ENCODE measurements around the gene CCDC159.
"Not testable (repeated sequence)": the region's sequence is repeated elsewhere in the genome, so short reads cannot be mapped to it uniquely, and the experiment has no call there.

The CCDC159 gene

DNA sequence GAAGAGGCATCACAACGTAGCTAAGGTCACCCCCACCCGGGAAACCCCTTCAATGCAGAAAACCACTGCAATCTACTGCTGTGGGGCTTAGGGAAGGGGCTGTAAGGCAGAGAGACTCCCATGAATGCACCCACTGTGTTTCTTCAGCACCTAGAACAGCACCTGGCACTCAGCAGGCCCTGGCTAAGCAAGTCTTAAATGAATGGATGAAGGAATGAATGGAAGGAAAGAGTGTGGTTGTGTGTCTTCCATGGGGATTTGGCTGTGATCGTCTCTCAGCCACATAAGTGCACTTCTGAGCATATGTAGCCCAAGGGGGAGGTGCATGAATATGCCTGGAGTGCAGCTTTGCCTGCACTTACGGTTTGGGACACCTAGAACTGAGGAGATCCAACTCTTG lies 2.9 kb downstream of the CCDC159 start:
- in situ Hi-C loops (cut with MboI; ENCODE audit: low sequenced_read_pairs, unreplicated experiment): no loop called here
- TF ChIP-seq, protein P1, sequence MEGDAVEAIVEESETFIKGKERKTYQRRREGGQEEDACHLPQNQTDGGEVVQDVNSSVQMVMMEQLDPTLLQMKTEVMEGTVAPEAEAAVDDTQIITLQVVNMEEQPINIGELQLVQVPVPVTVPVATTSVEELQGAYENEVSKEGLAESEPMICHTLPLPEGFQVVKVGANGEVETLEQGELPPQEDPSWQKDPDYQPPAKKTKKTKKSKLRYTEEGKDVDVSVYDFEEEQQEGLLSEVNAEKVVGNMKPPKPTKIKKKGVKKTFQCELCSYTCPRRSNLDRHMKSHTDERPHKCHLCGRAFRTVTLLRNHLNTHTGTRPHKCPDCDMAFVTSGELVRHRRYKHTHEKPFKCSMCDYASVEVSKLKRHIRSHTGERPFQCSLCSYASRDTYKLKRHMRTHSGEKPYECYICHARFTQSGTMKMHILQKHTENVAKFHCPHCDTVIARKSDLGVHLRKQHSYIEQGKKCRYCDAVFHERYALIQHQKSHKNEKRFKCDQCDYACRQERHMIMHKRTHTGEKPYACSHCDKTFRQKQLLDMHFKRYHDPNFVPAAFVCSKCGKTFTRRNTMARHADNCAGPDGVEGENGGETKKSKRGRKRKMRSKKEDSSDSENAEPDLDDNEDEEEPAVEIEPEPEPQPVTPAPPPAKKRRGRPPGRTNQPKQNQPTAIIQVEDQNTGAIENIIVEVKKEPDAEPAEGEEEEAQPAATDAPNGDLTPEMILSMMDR (IDR thresholded peaks at IDR 0.05; ENCODE audit: borderline replicate concordance, control extremely low read depth, extremely low read depth, insufficient read depth, missing control alignments): no peak
- DNase-seq (ENCODE audit: low spot score): no peak

DNA sequence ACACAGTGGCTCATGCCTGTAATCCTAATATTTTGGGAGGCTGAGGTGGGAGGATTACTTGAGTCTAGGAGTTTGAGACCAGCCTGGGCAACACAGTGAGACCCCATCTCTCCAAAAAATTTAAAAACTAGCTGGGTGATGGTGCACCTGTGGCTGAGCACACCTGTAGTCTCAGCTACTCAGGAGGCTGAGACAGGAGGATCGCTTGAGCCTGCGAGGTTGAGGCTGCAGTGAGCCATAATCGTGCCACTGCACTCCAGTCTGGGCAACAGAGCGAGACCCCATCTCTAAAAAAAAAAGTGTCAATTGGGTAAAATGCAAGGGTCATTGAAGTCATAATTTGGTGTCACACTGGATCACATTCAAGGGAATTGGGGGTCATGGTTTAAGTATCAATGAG lies 7.8 kb downstream of the CCDC159 start:
- in situ Hi-C loops (cut with MboI; ENCODE audit: low sequenced_read_pairs, unreplicated experiment); DNase-seq (ENCODE audit: low spot score): not testable (repeated sequence)

DNA sequence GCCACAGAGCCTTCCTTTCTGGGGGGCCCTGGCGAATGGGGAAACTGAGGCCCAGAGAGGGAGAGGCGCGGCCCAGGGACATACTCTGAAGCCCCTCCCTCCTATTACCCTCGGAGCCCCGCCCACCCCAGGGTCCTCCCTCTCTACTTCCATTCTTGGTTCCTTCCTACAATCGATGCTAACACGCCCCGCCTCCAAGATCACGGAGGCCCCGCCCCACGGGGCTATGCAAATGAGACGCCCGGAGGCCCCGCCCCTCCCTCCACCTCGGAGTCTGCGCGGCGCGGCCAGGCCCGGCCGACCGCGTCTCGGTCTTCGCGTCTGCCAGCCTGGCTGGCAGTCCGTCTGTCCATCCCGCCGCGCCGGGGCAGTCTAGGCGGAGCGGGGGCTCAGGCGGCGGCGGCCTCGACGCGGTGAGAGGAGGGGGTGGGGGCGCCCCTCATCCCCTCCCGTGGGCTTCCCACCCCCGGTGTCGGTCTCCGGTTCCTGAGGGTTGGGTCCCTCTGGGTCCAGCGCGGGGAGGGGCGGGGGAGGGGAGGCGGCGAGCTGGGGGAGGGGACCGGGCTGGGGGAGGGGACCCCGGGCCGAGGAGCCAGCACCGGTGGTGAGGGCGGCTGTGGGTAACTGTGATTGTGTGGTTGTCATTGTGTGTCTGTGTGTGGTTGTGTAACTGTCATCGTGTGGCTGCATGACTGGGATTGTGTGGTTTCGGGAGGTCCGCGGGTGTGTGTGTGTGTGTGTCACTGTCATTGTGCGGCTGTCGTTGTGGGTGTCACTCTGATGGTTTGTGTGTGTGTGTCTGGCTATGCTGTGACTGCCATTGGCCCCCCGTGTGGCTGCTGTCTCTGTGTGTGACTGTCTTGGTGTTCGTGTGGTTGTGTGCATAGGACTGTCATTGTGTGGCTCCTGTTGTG lies 9.1 kb downstream of the CCDC159 start, which contains the start of gene PLPPR2:
Gene PLPPR2, plus strand, starts transcription at position 273 of the 914 bp plus-strand sequence. CDS start 2,242 bp downstream, outside the sequence.
- DNase-seq (ENCODE audit: low spot score): peak; percentile 91
- TF ChIP-seq, protein P1 (IDR thresholded peaks at IDR 0.05; ENCODE audit: borderline replicate concordance, control extremely low read depth, extremely low read depth, insufficient read depth, missing control alignments): no peak
- in situ Hi-C loops (cut with MboI; ENCODE audit: low sequenced_read_pairs, unreplicated experiment): no loop called here

DNA sequence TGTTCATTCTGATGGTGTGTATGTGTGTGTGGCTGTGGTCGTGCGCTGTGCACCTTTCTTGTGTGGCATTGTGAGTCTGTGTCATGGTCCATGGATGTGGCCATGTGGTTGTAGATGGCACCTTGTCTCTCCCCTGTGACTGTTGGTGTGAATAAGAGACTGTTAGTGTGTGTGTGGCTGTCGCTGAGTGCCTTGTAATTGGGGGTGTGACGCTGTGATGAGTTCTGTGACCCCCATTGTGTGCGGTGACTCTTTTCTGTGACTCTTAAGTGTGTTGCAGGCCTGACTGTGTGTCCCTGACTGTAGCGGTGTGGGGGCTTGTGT lies 9.7 kb downstream of the CCDC159 start:
- no peak for DNase-seq (ENCODE audit: low spot score)
- TF ChIP-seq, protein P1 (IDR thresholded peaks at IDR 0.05; ENCODE audit: borderline replicate concordance, control extremely low read depth, extremely low read depth, insufficient read depth, missing control alignments): no peak
- in situ Hi-C loops (cut with MboI; ENCODE audit: low sequenced_read_pairs, unreplicated experiment): no loop called here

DNA sequence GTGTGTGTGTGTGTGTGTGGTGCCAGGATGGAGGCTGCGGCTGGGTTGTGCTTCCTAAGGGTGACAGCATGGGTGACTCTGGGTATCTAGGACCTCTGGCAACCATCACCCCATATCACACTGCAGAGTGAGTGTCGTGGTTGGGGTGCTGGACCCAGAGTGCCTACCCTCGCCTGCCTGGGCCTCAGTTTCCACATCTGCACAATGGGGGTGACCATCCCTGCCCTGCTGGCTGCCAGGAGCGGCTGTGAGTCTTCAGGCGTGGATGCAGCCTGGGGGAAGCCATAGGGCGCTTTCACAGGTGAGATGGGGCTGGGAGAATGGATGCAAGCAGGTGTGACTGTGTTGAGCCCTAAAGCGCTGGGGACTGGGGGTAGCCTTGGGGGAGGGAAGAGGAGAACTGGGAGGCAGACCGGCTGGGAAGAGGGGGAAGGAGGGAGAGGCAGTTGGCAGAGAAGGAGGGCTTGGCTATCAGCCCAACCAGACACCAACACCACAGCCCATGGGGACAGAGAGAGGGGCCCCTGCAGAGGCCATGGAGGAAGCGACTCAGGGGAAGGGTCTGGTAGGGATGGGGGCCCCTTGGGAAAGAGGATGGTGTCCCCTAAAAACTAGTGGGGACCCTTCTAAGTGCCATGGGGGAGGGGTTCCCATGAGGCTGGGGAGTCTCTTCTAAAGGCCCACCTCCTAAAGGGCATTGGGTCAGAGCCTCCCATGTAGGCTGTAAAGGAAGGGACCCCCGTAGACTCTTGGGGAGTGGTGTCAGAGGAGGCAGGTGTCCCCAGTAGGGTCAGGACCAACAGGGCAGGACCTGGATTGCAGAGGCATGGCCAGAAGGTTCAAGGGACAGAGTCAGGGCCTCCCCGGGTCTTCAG lies 10.6 kb downstream of the CCDC159 start:
- DNase-seq (ENCODE audit: low spot score): no peak
- TF ChIP-seq, protein P1 (IDR thresholded peaks at IDR 0.05; ENCODE audit: borderline replicate concordance, control extremely low read depth, extremely low read depth, insufficient read depth, missing control alignments): no peak
- in situ Hi-C loops (cut with MboI; ENCODE audit: low sequenced_read_pairs, unreplicated experiment): no loop called here

DNA sequence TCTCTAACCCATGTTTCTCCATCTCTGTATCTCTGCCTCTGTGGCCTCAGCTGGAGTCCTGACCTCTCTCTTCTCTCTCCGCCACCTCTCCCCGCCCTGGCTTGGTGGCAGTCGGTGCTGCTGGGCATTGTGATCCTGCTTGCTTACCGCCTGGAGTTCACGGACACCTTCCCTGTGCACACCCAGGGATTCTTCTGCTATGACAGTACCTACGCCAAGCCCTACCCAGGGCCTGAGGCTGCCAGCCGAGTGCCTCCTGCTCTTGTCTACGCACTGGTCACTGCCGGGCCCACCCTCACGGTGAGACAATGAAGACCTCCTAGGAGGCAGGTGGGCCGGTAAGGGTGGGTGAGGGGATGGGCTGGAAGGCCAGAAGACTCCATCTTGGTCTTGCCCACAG lies 13.1 kb downstream of the CCDC159 start:
- in situ Hi-C loops (cut with MboI; ENCODE audit: low sequenced_read_pairs, unreplicated experiment): no loop called here
- DNase-seq (ENCODE audit: low spot score): no peak
- TF ChIP-seq, protein P1 (IDR thresholded peaks at IDR 0.05; ENCODE audit: borderline replicate concordance, control extremely low read depth, extremely low read depth, insufficient read depth, missing control alignments): no peak

All from GM13976 (cell line).